ENCODE results near the gene RNF146.
A peak's percentile ranks its signal among the peaks of the same experiment; 100 is the strongest.
"Not testable (repeated sequence)": the region's sequence is repeated elsewhere in the genome, so short reads cannot be mapped to it uniquely, and the experiment has no call there.

The RNF146 gene, protein sequence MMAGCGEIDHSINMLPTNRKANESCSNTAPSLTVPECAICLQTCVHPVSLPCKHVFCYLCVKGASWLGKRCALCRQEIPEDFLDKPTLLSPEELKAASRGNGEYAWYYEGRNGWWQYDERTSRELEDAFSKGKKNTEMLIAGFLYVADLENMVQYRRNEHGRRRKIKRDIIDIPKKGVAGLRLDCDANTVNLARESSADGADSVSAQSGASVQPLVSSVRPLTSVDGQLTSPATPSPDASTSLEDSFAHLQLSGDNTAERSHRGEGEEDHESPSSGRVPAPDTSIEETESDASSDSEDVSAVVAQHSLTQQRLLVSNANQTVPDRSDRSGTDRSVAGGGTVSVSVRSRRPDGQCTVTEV

DNA sequence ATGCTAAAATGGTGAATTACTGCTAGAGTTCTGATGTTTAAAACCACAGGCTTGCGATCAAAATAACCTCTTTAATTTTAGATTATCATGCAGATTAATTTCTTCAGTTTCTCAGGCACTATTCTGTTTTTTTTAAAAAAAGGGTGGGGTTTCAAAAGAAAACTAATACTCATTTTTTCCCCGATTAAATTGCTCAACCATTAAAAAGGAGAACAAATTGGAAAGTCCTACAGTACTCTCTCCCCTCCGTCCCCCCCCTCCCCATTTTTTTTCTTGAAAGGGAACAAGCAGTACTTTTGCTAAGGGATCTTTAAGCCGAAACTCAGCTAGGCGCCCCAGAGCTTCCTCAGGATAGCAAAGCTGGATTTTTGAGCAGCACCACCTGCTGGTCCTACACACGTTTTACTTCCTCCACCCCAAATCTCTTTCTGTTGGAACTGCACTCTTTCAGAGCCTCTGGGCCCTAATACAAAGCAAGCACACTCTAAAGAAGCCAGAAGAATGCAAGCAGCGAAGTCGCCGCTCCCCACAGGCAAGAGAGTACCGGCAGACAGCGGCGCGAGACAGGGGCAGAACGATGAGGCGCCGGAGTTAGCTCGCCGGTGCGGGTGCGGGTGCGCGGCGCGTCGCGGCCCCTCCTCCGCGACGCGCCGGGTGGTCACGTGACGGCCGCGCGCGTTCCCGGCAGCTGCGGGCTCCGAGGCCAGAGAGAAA lies at the start of gene RNF146:
RNF146 (plus strand) TSS at position 687 of the 714 bp plus-strand sequence. CDS start 13,475 bp downstream, outside the sequence.
- Histone ChIP-seq H3K27me3 (ENCODE audit: insufficient read depth, low read length) (no peaks in the 10 kb centered on the region), H3K9me3 (ENCODE audit: low read length) (no peaks in the 10 kb centered on the region), H3K4me1 (ENCODE audit: insufficient read depth, low read length) (peaks cover 15% of the 10 kb centered on the region), H3K4me3 (ENCODE audit: low read length) (peak within 1 kb of the TSS; percentile 96), H2AFZ (ENCODE audit: low read depth, low read length) (peak within 1 kb of the TSS; percentile 94), H3K36me3 (ENCODE audit: insufficient read depth, low read length) (no peaks in the 10 kb centered on the region)

DNA sequence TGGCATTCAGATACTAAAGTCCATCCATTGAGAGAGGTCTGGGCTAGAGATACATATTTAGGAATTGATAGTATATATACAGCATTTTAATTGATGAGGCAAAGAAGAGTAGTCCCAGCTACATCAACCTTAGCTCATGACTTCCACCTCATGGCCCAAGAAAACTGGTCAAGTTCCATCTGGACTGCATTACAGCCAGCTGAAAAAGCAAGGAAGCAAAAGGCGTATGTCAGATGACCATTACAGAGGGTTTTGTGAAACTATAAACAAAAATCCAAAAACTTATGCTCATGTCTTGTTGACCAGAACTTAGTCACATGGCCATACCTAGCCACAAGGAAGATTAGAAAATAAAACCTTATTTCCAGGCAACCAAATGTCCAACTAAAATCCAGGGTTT lies 46.8 kb upstream of the RNF146 start:
- Histone ChIP-seq H2AFZ (ENCODE audit: low read depth, low read length) (no peak overlapping the region), H3K4me1 (ENCODE audit: insufficient read depth, low read length) (no peaks in the 10 kb centered on the region), H3K4me3 (ENCODE audit: low read length) (no peak overlapping the region), H3K9me3 (ENCODE audit: low read length) (no peaks in the 10 kb centered on the region), H3K27me3 (ENCODE audit: insufficient read depth, low read length) (no peaks in the 10 kb centered on the region), H3K36me3 (ENCODE audit: insufficient read depth, low read length) (no peaks in the 10 kb centered on the region)

DNA sequence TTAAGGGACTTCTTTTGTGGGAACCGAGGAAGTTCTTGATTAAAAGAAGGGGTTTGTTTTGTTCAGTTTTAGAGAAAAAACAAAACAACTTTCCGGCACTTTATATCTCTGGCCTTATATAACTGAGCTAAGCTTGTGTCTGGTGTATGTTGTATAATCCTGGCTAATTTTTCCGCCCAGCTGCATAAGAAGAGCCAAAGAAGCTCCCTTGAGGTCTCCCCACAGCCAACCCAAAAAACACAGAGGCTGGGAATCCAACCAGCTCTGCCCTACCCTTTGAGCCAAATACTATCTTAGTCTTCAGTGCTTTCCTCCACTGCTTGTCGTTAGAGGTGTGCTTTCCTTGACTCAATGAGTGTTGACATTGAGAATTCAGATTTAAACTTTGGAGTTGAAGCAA lies 45.5 kb upstream of the RNF146 start:
- no peaks in the 10 kb centered on the region for H3K27me3 ChIP-seq (ENCODE audit: insufficient read depth, low read length)
- H3K4me3 ChIP-seq (ENCODE audit: low read length): no peak overlapping the region
- H3K4me1 ChIP-seq (ENCODE audit: insufficient read depth, low read length): no peaks in the 10 kb centered on the region
- no peak overlapping the region for H2AFZ ChIP-seq (ENCODE audit: low read depth, low read length)
- no peaks in the 10 kb centered on the region for H3K36me3 ChIP-seq (ENCODE audit: insufficient read depth, low read length)
- H3K9me3 ChIP-seq (ENCODE audit: low read length): no peaks in the 10 kb centered on the region

DNA sequence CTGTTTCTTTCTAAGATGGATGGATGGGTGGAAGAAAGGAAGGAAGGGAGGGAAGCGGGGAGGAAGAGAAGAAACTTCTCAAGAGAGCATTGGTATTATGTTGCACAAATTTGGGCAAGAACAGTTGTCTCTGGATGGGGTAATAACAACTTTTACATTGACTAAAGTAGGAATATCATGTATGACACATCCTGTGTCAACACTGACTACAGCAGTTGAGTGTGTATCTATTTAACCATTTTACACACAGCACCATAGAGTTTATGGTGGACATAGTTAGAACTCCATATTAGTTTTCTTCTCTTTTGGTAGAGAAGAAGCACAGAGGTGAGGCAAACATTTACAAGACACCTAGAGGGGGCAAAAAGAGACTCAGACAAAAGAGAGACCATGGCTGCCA lies 44.2 kb upstream of the RNF146 start:
- Histone ChIP-seq H3K4me3 (ENCODE audit: low read length) (no peak overlapping the region), H3K4me1 (ENCODE audit: insufficient read depth, low read length) (no peaks in the 10 kb centered on the region), H3K36me3 (ENCODE audit: insufficient read depth, low read length) (no peaks in the 10 kb centered on the region), H3K9me3 (ENCODE audit: low read length) (no peaks in the 10 kb centered on the region), H2AFZ (ENCODE audit: low read depth, low read length) (no peak overlapping the region), H3K27me3 (ENCODE audit: insufficient read depth, low read length) (no peaks in the 10 kb centered on the region)

DNA sequence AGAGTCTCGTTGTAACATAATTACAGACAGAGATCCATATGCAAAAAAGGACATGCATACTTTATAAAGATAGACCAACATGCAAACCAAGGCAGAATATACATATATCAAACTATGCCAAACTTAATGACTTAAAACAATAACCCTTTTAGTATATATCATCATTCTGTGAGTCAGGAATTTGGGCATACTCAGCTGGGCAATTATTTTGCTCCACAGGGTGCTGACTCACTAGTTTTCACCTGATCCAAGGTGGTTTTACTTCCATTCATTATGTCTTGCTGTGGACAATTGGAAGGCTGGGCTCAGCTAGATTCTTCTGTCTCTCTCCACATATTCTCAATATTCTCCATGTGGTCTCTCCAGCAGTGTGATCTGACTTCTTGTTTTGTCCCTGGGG lies 41.2 kb upstream of the RNF146 start:
- Histone ChIP-seq H3K36me3 (ENCODE audit: insufficient read depth, low read length) (no peaks in the 10 kb centered on the region), H2AFZ (ENCODE audit: low read depth, low read length) (no peak overlapping the region), H3K27me3 (ENCODE audit: insufficient read depth, low read length) (no peaks in the 10 kb centered on the region), H3K4me3 (ENCODE audit: low read length) (no peak overlapping the region), H3K4me1 (ENCODE audit: insufficient read depth, low read length) (no peaks in the 10 kb centered on the region), H3K9me3 (ENCODE audit: low read length) (no peaks in the 10 kb centered on the region)

DNA sequence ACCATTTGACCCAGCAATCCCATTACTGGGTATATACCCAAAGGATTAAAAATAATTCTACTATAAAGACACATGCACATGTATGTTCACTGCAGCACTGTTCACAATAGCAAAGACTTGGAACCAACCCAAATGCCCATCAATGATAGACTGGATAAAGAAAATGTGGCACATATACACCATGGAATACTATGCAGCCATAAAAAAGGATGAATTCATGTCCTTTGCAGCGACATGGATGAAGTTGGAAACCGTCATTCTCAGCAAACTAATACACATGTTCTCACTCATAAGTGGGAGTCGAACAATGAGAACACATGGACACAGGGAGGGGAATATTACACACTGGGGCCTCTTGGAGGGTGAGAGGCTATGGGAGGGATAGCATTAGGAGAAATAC lies 32.8 kb upstream of the RNF146 start:
- not testable (repeated sequence) for H2AFZ ChIP-seq (ENCODE audit: low read depth, low read length); H3K4me1 ChIP-seq (ENCODE audit: insufficient read depth, low read length); H3K4me3 ChIP-seq (ENCODE audit: low read length); H3K27me3 ChIP-seq (ENCODE audit: insufficient read depth, low read length); H3K36me3 ChIP-seq (ENCODE audit: insufficient read depth, low read length); H3K9me3 ChIP-seq (ENCODE audit: low read length)

DNA sequence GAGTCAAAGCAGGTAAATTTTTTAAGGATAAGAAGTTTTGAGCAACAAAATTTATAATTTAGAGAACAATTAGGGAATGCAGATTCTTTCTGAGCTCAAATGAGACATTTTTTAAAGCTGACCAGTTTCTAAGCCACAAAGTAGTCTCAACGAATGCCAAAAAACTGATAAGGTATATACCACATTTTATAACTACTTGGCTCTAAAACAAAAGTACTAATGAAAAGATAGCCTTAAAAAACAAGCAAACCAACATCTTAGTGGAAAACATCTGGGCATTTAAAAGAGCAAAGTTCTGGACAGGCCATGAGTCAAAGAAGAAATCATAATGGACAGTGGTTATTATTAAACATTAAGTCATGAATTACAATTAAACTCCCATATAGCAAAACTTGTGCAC lies 23.2 kb upstream of the RNF146 start:
- no peaks in the 10 kb centered on the region for H3K9me3 ChIP-seq (ENCODE audit: low read length)
- H3K4me3 ChIP-seq (ENCODE audit: low read length): no peak overlapping the region
- no peaks in the 10 kb centered on the region for H3K27me3 ChIP-seq (ENCODE audit: insufficient read depth, low read length)
- H3K36me3 ChIP-seq (ENCODE audit: insufficient read depth, low read length): no peaks in the 10 kb centered on the region
- no peak overlapping the region for H2AFZ ChIP-seq (ENCODE audit: low read depth, low read length)
- no peaks in the 10 kb centered on the region for H3K4me1 ChIP-seq (ENCODE audit: insufficient read depth, low read length)

DNA sequence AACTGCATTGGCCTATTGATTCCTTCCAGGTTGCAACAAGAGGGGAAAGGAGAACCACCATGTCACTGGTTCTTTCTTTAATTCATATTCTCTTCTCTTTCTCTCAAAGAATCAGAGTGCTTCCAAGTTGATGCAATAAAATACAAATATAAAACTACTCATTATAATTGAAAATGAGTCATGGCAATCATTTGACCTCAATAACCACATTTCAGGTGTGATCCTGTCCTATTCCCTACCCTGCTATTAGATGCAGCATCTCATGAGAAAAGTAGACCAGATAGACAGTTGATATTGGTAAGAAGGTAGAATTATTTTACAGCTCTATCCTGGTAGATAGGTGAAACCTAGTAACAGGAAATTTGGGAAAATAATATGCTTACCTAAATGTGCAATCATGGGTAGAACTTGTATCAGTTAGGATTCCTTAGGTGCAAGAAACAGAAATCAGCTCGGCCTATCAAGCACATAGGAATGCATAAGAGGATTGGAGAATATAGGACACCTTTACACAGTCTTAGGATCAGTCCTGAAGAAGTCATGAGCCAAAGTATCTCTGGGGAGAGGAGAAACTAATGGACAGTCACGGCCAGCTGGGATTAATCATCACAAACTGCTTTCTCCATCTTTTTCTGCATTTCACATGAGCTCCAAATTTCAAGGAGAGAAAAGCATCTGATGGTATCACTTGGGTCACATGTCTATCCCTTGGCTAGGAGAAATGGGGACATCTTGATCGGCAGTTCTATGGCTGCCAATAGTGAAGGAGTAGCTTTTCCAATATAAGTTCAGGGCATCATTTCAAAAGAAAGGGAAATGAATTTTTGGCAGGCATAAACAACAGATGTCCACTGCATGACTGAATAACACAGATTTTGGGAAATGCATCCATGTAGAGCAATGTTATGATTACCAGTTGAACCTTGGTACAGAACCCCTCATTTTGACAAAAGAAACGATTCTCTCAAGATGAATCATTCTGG lies 19.3 kb upstream of the RNF146 start:
- H2AFZ ChIP-seq (ENCODE audit: low read depth, low read length): no peak overlapping the region
- H3K9me3 ChIP-seq (ENCODE audit: low read length): no peaks in the 10 kb centered on the region
- no peaks in the 10 kb centered on the region for H3K27me3 ChIP-seq (ENCODE audit: insufficient read depth, low read length)
- no peaks in the 10 kb centered on the region for H3K36me3 ChIP-seq (ENCODE audit: insufficient read depth, low read length)
- H3K4me3 ChIP-seq (ENCODE audit: low read length): no peak overlapping the region
- H3K4me1 ChIP-seq (ENCODE audit: insufficient read depth, low read length): peaks cover 4% of the 10 kb centered on the region

DNA sequence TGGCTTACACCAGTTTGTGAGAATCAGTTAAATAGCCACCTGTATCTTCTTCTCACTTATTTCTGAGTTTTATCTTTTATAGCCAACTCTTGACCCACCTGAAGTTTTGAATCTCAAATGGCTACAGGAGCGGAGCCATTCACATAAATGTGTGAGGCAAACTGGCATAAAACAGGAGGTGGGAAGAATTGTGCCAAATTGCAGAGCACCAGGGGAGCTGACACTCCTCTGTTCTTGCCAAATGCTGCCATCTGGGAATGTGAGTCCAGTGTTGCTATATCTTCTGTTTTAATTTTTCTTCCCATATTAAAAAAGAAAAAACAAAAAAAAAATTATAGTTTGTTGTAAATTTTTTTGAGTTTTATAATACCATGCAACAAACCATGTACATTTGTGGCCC lies 17.0 kb upstream of the RNF146 start:
- Histone ChIP-seq H3K4me3 (ENCODE audit: low read length) (no peak overlapping the region), H3K9me3 (ENCODE audit: low read length) (no peaks in the 10 kb centered on the region), H2AFZ (ENCODE audit: low read depth, low read length) (no peak overlapping the region), H3K4me1 (ENCODE audit: insufficient read depth, low read length) (peaks cover 4% of the 10 kb centered on the region), H3K36me3 (ENCODE audit: insufficient read depth, low read length) (no peaks in the 10 kb centered on the region), H3K27me3 (ENCODE audit: insufficient read depth, low read length) (no peaks in the 10 kb centered on the region)

DNA sequence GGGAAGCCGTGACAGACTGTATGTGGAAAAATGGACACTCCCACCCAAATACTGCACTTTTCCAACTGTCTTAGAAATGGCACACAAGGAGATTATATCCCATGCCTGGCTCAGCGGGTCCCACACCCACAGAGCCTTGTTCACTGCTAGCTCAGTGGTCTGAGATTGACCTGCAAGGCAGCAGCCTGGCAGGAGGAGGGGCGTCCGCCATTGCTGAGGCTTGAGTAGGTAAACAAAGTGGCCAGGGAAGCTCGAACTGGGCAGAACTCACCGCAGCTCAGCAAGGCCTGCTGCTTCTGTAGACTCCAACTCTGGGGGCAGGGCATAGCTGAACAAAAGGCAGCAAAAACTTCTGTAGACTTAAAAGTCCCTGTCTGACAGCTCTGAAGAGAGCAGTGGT lies 11.4 kb upstream of the RNF146 start:
- Histone ChIP-seq H3K27me3 (ENCODE audit: insufficient read depth, low read length) (no peaks in the 10 kb centered on the region), H3K4me3 (ENCODE audit: low read length) (no peak overlapping the region), H3K9me3 (ENCODE audit: low read length) (no peaks in the 10 kb centered on the region), H3K36me3 (ENCODE audit: insufficient read depth, low read length) (no peaks in the 10 kb centered on the region), H3K4me1 (ENCODE audit: insufficient read depth, low read length) (peaks cover 4% of the 10 kb centered on the region), H2AFZ (ENCODE audit: low read depth, low read length) (no peak overlapping the region)

DNA sequence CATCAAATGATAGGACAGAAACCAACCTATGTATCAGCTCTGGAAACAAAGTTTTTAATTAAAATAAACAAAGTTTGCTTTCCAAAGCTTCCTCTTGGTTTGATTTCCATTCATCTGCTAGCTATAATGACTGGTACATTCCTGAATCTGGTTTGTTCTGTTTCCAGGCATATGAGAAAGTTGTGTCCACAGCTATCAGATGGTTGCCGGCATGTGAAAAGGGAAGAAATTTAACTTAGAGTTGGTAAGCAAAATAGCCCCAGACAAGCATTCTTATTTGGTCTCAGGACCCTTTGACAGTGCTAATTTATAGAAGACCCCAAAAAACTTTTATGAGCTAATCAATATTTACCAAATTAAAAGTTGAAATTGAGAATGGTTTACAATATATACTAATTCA lies 3.8 kb upstream of the RNF146 start:
- no peak overlapping the region for H2AFZ ChIP-seq (ENCODE audit: low read depth, low read length)
- H3K9me3 ChIP-seq (ENCODE audit: low read length): no peaks in the 10 kb centered on the region
- no peak overlapping the region for H3K4me3 ChIP-seq (ENCODE audit: low read length)
- no peaks in the 10 kb centered on the region for H3K27me3 ChIP-seq (ENCODE audit: insufficient read depth, low read length)
- peaks cover 5% of the 10 kb centered on the region for H3K4me1 ChIP-seq (ENCODE audit: insufficient read depth, low read length)
- H3K36me3 ChIP-seq (ENCODE audit: insufficient read depth, low read length): no peaks in the 10 kb centered on the region

DNA sequence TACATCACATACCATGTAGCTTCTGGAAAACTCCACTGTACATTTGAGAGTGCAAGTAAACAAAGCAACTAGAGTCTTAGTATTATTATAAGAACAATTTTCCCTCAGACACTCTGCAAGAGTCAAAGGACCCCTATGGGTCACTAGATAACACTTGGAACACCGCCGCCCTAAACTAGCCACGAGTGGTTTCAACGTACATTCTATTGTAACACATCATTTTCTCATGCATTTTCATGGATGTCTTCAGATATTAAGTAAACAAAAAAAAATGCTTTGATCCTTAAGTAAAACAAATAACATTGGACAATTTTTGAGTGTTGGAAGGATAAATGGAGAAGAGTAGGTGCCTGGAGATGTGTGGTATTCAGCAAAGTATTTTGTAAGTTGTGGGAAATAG lies 3.2 kb upstream of the RNF146 start:
- H3K36me3 ChIP-seq (ENCODE audit: insufficient read depth, low read length): no peaks in the 10 kb centered on the region
- H3K27me3 ChIP-seq (ENCODE audit: insufficient read depth, low read length): no peaks in the 10 kb centered on the region
- H3K4me1 ChIP-seq (ENCODE audit: insufficient read depth, low read length): peaks cover 8% of the 10 kb centered on the region
- H3K4me3 ChIP-seq (ENCODE audit: low read length): no peak overlapping the region
- no peaks in the 10 kb centered on the region for H3K9me3 ChIP-seq (ENCODE audit: low read length)
- H2AFZ ChIP-seq (ENCODE audit: low read depth, low read length): no peak overlapping the region

Measured in neuron (in vitro differentiated cells).